Upper lobe of right lung (tissue), 1 donor: ENCODE results near the gene ECSIT. TPM values are rescaled to one million over a fixed set of nuclear protein-coding genes. Genes with fewer than 3 reads are reported as not detected.
A peak's percentile ranks its signal among the peaks of the same experiment; 100 is the strongest.

Source experiments
- ATAC-seq: fragments of 200-7000 bp; cut with Tn5 transposase; one replicate; pipeline ENCODE4 v1.9.1; 2020; ENCODE audit warnings: mild to moderate bottlenecking, moderate library complexity
- DNase-seq: peaks from one replicate; pipeline ENCODE4 v3.0.0-alpha.2; 2020
- H3K27ac ChIP-seq: fragments of 200-600 bp; one replicate; pipeline ENCODE4 v1.8.0; 2022
- H3K27me3 ChIP-seq: fragments of 200-600 bp; one replicate; pipeline ENCODE4 v1.8.0; 2022; ENCODE audit warnings: mild to moderate bottlenecking
- H3K36me3 ChIP-seq: fragments of 200-600 bp; one replicate; pipeline ENCODE4 v1.8.0; 2022
- H3K4me1 ChIP-seq: fragments of 200-600 bp; one replicate; pipeline ENCODE4 v1.8.0; 2022
- H3K4me3 ChIP-seq: fragments of 200-600 bp; one replicate; pipeline ENCODE4 v1.8.0; 2022; ENCODE audit warnings: mild to moderate bottlenecking
- H3K9me3 ChIP-seq: fragments of 200-600 bp; one replicate; pipeline ENCODE4 v1.8.0; 2022
- intact Hi-C: fragments of 100-400 bp; cut with DNase I; formaldehyde crosslinking; loops from one replicate; pipeline ENCODE4 v1.11.0; 2022
- total RNA-seq: library from RNA; stranded (reverse); fragmentation: NEBNext Ultra II Directional; extraction: Animal tissue kit (Norgen Biotek cat#: 25700); gene quantifications from one replicate; pipeline ENCODE4 v1.2.1, GENCODE V29; 2021
- TF ChIP-seq, protein P1 (sequence below): fragments of 200-600 bp; IDR thresholded peaks from one replicate; pipeline ENCODE4 v1.8.0; 2022; ENCODE audit warnings: antibody characterized with exemption
- donor health status: DM: no; HTN: yes; CAD: no; lungs with severe emphysema.

Gene ECSIT
- total RNA-seq, 1 donor from 2014 or later, result 44.8 TPM

DNA sequence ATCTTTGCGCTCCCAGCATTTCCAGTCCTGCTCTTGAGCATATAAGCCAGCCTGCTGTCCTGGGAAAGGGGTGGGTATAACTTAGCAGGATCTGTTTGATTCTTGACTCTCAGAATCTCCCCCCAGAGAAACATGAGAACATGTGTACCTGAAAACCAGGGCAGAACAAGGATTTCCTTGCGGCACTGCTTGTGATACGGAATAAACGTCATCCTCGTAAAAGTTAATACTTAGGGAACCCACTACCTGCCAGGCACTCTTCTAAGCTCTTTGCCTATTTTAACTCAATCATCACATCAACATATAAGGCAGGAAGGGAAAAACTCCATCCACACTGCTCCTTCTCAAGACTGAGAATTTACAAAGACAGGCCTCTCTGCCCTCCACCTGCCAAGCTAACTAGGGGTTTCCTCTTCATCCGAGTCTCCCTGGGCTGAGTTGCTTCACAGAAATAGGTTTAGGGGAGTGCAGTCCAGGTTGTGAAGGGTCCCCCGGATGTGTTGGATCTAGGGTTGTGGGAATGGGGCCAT lies 24.4 kb downstream of the ECSIT start:
- Histone ChIP-seq H3K27ac (peak overlapping the region; percentile 95), H3K36me3 (no peaks in the 10 kb centered on the region), H3K4me1 (peaks cover 5% of the 10 kb centered on the region), H3K4me3 (peak overlapping the region; percentile 89), H3K27me3 (no peaks in the 10 kb centered on the region), H3K9me3 (no peaks in the 10 kb centered on the region)
- TF ChIP-seq, protein P1, sequence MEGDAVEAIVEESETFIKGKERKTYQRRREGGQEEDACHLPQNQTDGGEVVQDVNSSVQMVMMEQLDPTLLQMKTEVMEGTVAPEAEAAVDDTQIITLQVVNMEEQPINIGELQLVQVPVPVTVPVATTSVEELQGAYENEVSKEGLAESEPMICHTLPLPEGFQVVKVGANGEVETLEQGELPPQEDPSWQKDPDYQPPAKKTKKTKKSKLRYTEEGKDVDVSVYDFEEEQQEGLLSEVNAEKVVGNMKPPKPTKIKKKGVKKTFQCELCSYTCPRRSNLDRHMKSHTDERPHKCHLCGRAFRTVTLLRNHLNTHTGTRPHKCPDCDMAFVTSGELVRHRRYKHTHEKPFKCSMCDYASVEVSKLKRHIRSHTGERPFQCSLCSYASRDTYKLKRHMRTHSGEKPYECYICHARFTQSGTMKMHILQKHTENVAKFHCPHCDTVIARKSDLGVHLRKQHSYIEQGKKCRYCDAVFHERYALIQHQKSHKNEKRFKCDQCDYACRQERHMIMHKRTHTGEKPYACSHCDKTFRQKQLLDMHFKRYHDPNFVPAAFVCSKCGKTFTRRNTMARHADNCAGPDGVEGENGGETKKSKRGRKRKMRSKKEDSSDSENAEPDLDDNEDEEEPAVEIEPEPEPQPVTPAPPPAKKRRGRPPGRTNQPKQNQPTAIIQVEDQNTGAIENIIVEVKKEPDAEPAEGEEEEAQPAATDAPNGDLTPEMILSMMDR, result no peak
- DNase-seq (no peak), ATAC-seq (no peak)
- intact Hi-C loops, result no loop called here

DNA sequence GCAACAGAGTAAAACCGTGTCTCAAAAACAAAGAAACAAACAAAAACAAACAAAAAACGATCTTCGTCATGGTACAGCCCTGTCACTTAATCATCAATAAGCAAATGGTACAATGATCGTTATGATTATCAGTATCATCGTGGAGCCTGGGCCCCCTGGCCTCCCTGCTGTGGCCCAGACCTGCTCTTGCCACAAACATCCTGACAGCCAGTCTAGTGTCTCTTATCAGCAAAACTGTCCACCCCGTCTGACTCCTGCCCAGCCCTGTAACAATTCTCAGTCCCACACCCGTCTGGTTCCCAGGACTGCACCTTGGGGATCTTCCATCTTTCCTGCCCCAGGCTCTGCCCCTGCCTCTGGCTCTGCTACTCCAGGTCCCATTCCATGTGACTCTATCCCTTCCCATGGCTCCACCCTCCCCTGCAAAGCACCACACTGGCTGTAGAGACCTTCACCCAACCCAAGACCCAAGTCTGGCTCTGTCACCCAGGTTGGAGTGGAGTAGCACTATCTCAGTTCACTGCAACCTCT lies 29.0 kb downstream of the ECSIT start:
- Histone ChIP-seq H3K4me3 (no peak overlapping the region), H3K9me3 (no peaks in the 10 kb centered on the region), H3K27me3 (no peaks in the 10 kb centered on the region), H3K36me3 (peaks cover 12% of the 10 kb centered on the region), H3K4me1 (no peaks in the 10 kb centered on the region), H3K27ac (no peak overlapping the region)
- TF ChIP-seq, protein P1, result no peak
- DNase-seq (no peak), ATAC-seq (no peak)
- intact Hi-C loops, result no loop called here

DNA sequence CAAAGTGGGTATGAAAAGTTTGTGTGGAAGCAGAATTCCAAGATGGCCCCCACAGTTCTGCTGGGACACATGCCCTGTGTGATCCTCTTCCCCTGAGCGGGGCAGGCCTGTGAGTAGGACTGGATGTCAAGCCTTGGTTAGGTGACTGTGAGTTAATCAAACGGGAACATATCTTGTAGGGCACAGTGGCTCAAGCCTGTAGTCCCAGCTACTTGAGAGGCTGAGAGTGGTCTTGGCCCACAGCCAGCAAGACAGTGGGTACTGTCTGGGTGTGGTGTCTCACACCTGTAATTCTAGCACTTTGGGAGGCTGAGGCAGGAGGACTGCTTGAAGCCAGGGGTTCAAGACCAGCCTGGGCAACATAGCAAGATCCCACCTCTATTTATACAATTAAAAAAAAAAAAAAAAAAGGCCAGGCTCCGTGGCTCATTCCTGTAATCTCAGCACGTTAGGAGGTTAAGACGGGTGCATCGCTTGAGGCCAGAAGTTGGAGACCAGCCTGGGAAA lies 29.7 kb downstream of the ECSIT start:
- no peak overlapping the region for H3K4me3 ChIP-seq
- H3K4me1 ChIP-seq, result no peaks in the 10 kb centered on the region
- peaks cover 13% of the 10 kb centered on the region for H3K36me3 ChIP-seq
- intact Hi-C loops, result no loop called here
- DNase-seq, result no peak
- H3K9me3 ChIP-seq, result no peaks in the 10 kb centered on the region
- TF ChIP-seq, protein P1, result no peak
- no peak for ATAC-seq
- H3K27ac ChIP-seq, result no peak overlapping the region
- H3K27me3 ChIP-seq, result no peaks in the 10 kb centered on the region

DNA sequence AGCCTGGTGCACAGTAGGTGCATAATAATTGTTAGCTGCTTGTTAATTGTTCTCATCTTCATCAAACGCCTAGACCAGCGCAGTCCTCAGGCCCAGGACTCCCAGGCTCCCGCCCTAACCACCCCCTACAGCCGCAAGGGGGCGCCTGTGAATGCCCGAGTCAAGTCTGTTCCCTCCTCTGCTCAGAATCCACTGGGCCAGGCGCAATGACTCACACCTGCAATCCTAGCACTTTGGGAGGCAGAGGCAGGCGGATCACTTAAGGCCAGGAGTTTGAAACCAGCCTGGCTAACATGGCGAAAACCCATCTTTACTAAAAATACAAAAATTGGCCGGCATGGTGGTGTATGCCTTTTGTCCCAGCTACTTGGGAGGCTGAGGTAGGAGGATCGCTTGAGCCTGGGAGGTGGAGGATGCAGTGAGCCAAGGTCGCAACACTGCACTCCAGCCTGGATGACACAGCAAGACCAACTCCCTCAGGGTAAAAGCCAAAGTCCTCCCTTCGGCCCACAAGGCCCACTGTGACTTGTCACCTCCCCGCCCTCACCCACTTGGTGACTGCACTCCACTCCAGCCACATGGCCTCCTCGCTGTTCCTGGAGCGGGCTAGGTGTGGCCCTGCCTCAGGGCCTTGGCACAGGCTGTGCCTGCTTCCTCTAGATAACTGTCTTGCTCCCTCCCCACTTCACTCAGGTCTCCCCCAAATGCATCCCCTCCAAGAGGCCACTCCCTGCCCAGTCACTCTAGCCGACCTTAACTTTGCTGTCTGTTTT lies 32.4 kb downstream of the ECSIT start:
- peak; percentile 82 for DNase-seq
- H3K9me3 ChIP-seq, result no peaks in the 10 kb centered on the region
- TF ChIP-seq, protein P1, result peak; percentile 63
- intact Hi-C loops, result no loop called here
- H3K27ac ChIP-seq, result no peak overlapping the region
- H3K27me3 ChIP-seq, result no peaks in the 10 kb centered on the region
- peaks cover 13% of the 10 kb centered on the region for H3K36me3 ChIP-seq
- ATAC-seq, result peak; percentile 78
- H3K4me1 ChIP-seq, result no peaks in the 10 kb centered on the region
- no peak overlapping the region for H3K4me3 ChIP-seq

DNA sequence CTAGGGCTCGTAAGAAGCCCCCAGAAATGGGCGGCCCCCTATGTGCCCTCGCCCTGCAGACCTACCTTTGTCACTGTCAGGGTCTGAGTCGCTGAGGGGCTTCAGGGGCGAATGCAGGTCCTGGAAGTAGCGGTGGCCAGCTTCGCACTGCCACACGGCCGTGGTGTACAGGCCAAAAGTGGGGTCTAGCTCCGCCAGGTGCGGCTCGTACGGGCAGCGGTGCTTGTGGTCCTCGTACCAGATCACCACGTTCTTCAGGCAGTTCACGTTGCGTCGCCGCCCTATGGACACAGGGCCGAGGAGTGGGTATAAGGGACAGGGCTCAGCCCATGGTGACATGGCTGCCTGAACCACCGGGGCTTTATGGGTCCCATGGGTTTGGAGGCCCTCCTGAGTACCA lies 33.0 kb downstream of the ECSIT start:
- Histone ChIP-seq H3K4me3 (no peak overlapping the region), H3K27ac (no peak overlapping the region), H3K9me3 (no peaks in the 10 kb centered on the region), H3K4me1 (no peaks in the 10 kb centered on the region), H3K27me3 (no peaks in the 10 kb centered on the region), H3K36me3 (peaks cover 13% of the 10 kb centered on the region)
- intact Hi-C loops, result no loop called here
- TF ChIP-seq, protein P1, result no peak
- ATAC-seq (no peak), DNase-seq (no peak)
